Measurements from ENCODE around the gene ZBTB47. TPM values are rescaled to one million over a fixed set of nuclear protein-coding genes. Genes with fewer than 3 reads are reported as not detected.

Gene ZBTB47
- total RNA-seq, result 20.2 and 27.4 TPM in 2 replicates

DNA sequence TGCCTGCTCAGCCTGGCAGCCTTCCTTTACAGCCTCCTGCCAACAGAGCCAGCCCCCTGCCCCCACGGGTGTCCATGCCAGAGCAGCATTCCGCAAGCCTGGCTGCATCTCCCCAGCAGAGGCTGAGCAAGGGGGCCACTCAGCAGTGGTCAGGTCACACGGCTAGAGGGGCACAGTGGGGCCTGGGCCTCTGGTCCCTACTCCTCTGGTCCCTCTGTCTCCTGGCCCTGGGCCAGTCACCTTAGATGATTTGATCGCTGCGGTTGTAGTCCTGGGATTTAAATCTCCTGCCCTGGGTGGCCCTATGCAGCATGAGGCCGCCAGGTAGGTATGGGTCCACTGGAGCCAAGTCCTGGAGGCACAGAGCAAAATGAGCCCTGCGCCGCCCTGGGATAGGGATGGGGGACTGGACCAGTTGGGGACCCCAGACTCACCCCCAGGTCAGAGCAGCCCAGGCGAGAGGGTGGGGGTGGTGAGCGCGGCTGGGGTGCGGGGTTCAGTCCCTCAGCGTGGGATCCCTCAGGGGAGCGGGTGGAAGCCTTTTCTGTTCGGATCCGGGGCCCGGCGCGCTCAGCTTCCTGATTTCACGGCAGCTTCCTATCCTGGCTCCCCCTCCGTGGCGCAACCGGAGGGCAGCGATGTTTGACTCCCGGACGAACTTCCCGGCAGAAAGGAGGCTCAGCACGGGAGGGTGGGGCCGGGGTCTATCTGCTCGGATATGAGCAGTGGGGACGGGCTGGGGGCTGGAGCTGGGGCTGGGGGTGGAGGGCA is at the start of gene ZBTB47:
Gene ZBTB47 (plus strand): TSS at position 138 of the 771 bp plus-strand sequence. CDS start 4,659 bp downstream, outside the sequence.

GRCh38 chr3:42685363-42685881 is 31.9 kb downstream of the ZBTB47 start, which contains the start of gene KLHL40:
KLHL40 (plus strand) TSS chr3:42685537; CDS start chr3:42685619, 82 bp downstream.

GRCh38 chr3:42702066-42702951 is 48.8 kb downstream of the ZBTB47 start, which contains the start of gene HHATL:
HHATL (minus strand) TSS chr3:42702798; CDS start chr3:42700826, 1,972 bp downstream.

Other genes starting within 250 kb of the ZBTB47 start
- gene LYZL4, start 243.1 kb upstream of the ZBTB47 start, total RNA-seq, result not detected in 2 replicates
- gene VIPR1, start 151.1 kb upstream of the ZBTB47 start, total RNA-seq, result 0.31 TPM in 1 of 2 replicates, not detected in the other
- gene SEC22C, start 71.7 kb upstream of the ZBTB47 start, total RNA-seq, result 44.5 and 66.8 TPM in 2 replicates
- gene SS18L2, start 62.8 kb upstream of the ZBTB47 start, total RNA-seq, result 22.1 and 22.9 TPM in 2 replicates
- 22.7 and 26.0 TPM in 2 replicates for gene NKTR, start 53.0 kb upstream of the ZBTB47 start, total RNA-seq
- gene KLHL40, start 31.8 kb downstream of the ZBTB47 start, total RNA-seq, result not detected in 2 replicates
- gene HHATL, start 49.1 kb downstream of the ZBTB47 start, total RNA-seq, result not detected in 2 replicates
- 1.4 and 2.0 TPM in 2 replicates for gene CCDC13, start 119.6 kb downstream of the ZBTB47 start, total RNA-seq
- gene HIGD1A, start 150.8 kb downstream of the ZBTB47 start, total RNA-seq, result 72.4 and 82.8 TPM in 2 replicates
- 0.39 and 1.00 TPM in 2 replicates for gene ACKR2, start 155.7 kb downstream of the ZBTB47 start, total RNA-seq
- gene CYP8B1, start 222.2 kb downstream of the ZBTB47 start, total RNA-seq, result not detected in 2 replicates

Data from cardiac ventricle fibroblast (primary cell).